T47D (cell line): ENCODE results near the gene SCN10A.
A peak's percentile ranks its signal among the peaks of the same experiment; 100 is the strongest.

ENCODE experiments used
- DNase-seq, 2 experiments: peaks; one replicate each; pipeline versions ENCODE4 v3.0.0 to v3.0.0-alpha.2; 2011 to 2012; ENCODE audit warnings: low read depth in 1 of 2, low spot score in 1 of 2
- JUND ChIP-seq: IDR thresholded peaks from 2 replicates; pipeline ENCODE4 v1.6.1; 2012; ENCODE audit warnings: low read depth
- in situ Hi-C: cut with HindIII; loops from 2 replicates; pipeline ENCODE4 v1.10.0; 2016; ENCODE audit warnings: low sequenced_read_pairs, low pct_unique_long_range_greater_than_20kb

SCN10A gene

DNA sequence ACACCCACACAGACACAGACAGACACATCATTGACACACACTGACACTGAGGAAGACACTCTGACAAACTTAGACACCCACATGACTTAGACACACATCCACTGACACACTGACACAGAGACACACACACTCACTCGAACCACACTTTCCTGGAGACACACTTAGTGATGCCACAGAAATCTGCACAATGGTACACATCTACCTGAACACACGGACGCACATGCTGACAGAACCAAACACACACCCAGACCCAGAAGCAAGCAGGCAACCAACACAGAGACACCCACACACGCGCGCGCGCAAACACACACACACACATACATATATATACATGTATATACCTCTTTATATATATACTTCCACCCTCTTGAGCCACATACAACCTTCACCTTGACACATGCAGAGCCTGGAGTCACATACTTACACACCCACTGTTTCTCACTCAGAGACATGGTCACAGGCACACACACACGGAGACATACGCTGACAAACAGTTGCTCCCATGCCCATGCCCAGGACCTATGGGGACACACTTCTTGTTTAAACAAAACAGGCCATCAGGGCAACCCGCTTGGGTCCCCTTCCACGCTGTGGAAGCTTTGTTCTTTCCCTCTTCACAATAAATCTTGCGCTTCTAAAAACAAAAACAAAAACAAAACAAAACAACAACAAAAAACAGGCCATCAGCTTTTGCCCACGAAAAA lies 165.6 kb downstream of the SCN10A start:
- no peak for TF ChIP-seq JUND
- in situ Hi-C loops: no loop called here
- no peak for DNase-seq

DNA sequence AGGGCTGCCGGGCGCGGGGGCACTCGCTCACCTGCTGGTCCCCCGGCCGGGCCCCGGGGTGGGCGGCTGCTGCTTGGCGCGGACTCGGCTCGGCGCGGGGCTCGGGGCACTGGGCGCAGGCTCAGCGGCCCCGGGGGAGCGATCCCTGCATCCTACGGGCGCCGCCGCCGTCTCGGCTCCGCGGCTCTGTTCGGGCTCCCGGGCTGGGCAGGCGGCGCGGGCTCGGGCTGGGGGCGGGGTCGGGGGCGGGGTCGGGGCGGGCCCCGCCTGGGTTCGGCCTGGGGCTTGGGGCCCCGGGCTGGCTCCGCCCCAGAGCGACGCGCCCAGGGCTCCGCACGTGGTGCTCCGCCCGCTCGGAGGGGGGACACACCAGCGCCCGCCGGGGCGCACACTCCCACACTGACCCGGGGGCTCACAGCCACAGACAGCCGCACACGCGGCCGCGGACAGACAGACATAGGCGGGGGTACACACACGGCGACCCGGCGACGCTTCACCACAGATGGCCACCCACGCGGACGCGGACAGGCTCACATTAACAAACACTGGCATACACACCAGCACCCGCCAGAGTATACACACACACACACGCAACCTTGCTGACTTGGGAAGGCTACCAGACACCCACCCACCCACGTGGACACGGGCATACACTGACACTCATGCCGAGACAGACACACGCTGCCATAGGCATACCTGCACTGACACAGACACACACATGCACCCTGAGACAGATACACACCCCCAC lies 166.3 kb downstream of the SCN10A start, which contains the start of gene SCN5A:
TSS of gene SCN5A (minus strand) at position 188 of the 748 bp plus-strand sequence. CDS start 16,380 bp downstream, outside the sequence.
- peak in 1 of 2 experiments; percentile 67 for DNase-seq
- in situ Hi-C loops: no loop called here
- no peak for TF ChIP-seq JUND

DNA sequence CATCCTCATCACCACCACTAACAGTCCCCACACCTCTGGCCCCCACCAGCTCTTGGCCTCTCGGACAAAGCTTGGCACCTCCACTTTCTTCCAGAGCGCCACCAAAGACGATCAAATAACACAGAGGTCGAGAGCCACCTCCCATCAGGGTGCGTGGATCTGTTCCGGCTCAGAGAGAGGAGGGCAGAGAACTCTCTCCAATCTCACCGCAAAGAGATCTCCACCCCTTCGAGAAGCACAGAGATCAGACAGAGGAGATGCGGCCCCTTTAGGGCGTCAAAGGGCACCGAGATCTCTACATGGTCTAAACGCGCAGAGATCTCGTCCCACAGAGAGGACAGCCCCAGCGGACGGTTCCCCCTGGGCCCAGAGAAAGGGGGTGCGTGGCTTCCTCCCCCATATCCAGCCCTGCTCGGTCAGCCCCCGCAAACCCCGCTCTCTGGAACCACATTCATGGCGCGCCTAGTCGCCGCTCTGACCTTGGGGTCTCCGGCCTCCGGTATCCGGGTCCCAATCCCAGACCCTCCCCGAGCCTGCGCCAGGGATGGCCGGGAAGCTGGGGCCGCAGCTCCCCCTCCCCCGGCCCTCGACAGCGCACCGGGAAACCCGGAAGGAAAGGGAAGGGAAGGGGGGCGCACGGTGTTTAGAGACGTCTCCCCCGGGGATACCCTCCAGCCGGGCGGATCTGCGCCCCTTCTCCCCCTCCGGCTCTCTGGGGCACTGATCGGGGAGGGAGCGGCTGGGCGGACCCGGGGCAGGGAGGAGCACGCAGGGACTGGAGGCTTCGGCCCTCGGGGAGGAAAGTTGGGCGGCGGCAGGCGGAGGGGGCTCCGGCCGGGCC lies 167.1 kb downstream of the SCN10A start:
- no peak for TF ChIP-seq JUND
- DNase-seq: no peak
- in situ Hi-C loops: no loop called here

DNA sequence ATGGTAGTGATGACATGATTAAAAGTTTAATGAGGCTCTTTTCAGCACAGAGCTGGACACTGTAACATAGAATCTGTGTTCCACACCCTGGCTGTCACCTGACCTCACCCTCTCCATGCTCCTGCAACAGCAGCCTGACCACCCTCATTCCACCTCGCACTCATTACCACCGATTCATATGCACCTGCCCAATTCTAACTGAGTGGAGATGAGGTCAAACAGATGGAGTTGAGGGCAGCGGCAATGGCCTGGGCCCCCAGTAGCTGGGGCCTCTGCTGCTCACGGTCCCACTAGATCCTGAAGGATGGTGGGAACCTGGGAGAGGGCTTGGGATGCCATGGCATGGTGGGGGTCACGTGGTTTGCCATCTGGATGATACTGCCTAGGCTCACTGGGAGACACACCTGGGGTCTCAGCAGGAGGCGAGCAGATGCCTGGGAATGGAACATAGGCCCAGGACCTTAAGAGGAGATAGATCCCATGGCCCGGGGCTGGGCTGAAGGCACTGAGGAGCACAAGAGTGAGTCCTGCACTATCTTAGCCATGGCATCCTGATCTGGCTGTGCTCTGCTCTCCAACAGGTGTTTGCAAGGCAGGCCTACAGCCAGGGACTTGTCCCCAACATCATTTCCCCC lies 167.9 kb downstream of the SCN10A start:
- in situ Hi-C loops: no loop called here
- no peak for DNase-seq
- TF ChIP-seq JUND: no peak

DNA sequence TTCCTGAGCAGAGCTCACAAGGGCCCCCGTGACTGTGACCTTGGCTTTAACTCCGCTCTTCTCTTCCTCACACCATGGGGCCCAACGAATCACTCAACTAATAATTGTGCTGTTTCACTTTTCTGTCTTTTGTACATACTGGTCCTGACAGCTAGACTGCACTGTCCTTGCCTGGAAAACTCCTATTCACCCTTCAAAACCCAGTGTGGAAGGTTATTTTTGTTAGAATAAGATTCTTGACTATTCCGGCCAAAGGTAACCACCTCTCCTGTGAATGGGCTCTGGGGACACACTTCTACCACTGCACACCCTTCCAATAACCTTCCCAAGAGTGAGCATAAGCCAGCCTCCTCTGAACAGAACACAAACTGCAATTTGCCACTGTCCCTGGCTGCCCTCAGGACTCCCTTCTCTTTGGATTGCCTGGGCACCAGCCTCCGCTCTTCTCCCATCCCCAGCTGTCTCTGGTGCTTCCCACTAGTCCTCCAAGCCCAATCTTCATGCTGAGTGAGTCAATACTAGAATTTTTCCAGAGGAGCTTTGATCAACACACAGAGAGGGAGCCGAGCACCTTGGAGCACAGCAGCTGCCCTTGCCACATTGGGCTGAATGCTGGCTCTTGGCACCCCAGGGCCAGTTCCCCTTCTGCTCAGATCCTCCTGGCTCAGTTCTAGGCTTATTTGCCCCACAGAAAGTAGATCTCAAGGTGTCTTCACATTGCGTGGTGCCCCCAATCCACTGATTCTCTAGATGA lies 168.6 kb downstream of the SCN10A start:
- TF ChIP-seq JUND: no peak
- in situ Hi-C loops: no loop called here
- no peak for DNase-seq
